OCI-LY7 (cell line): ENCODE measurements around the gene PTEN. TPM values are rescaled to one million over a fixed set of nuclear protein-coding genes. Genes with fewer than 3 reads are reported as not detected.

ENCODE experiments used
- BruUV-seq: library from RNA; stranded (reverse); fragments of 400-500 nt; replicated peaks from 2 replicates; lab custom pipeline; 2021; lab: Mats Ljungman, UMichigan
- CTCF ChIA-PET: fragments of 300-600 bp; sonication (Branson Sonifier 250); formaldehyde crosslinking; loops from one replicate; lab custom pipeline; 2022; ENCODE audit warnings: antibody characterized with exemption; ENCODE audit not compliant: unreplicated experiment; lab: Charles Lee
- POLR2A ChIA-PET: fragments of 300-600 bp; sonication (Branson Sonifier 250); formaldehyde crosslinking; loops from one replicate; lab custom pipeline; 2022; ENCODE audit warnings: antibody characterized with exemption; lab: Charles Lee
- DNase-seq: peaks from one replicate; pipeline ENCODE4 v3.0.0-alpha.2; 2015; ENCODE audit warnings: low spot score
- H2AFZ ChIP-seq: fragments of 200-600 bp; sonication (generic), shearing (Covaris generic); 2 replicates; pipeline ENCODE4 v1.6.1; 2014; ENCODE audit warnings: mild to moderate bottlenecking, antibody characterized with exemption, low read length, moderate library complexity
- H3K27ac ChIP-seq: fragments of 200-600 bp; sonication (generic); 2 replicates; pipeline ENCODE4 v1.5.1; 2014; ENCODE audit warnings: mixed run types, low read depth, mild to moderate bottlenecking, moderate library complexity, low read length, inconsistent platforms; ENCODE audit not compliant: poor library complexity, severe bottlenecking
- H3K36me3 ChIP-seq: fragments of 200-600 bp; sonication (generic); 2 replicates; pipeline ENCODE4 v1.6.1; 2014; ENCODE audit warnings: mild to moderate bottlenecking, antibody characterized with exemption, low read length, moderate library complexity, mixed read lengths; ENCODE audit not compliant: insufficient read depth
- H3K4me1 ChIP-seq: fragments of 200-600 bp; sonication (generic); 2 replicates; pipeline ENCODE4 v1.5.1; 2014; ENCODE audit warnings: mild to moderate bottlenecking, low read length; ENCODE audit not compliant: insufficient read depth, poor library complexity, severe bottlenecking
- H3K4me2 ChIP-seq: fragments of 200-600 bp; sonication (generic); 2 replicates; pipeline ENCODE4 v1.6.1; 2014; ENCODE audit warnings: mild to moderate bottlenecking, low read length
- H3K4me3 ChIP-seq: fragments of 200-600 bp; sonication (generic); 2 replicates; pipeline ENCODE4 v1.5.1; 2014; ENCODE audit warnings: mild to moderate bottlenecking, low read depth, low read length; ENCODE audit not compliant: poor library complexity, severe bottlenecking
- H3K79me2 ChIP-seq: fragments of 200-600 bp; sonication (generic); 2 replicates; pipeline ENCODE4 v1.6.1; 2016; ENCODE audit warnings: low read depth, mild to moderate bottlenecking, low read length, moderate library complexity, mixed read lengths; ENCODE audit not compliant: insufficient read depth
- H3K9me2 ChIP-seq: fragments of 200-600 bp; sonication (generic); 2 replicates; pipeline ENCODE4 v1.6.1; 2016; ENCODE audit warnings: mild to moderate bottlenecking, low read length, mixed read lengths; ENCODE audit not compliant: insufficient read depth
- H3K9me3 ChIP-seq: fragments of 200-600 bp; sonication (generic); 2 replicates; pipeline ENCODE4 v1.6.1; 2014; ENCODE audit warnings: mild to moderate bottlenecking, mixed run types, low read length, mixed read lengths
- H4K20me1 ChIP-seq: fragments of 200-600 bp; sonication (generic); 2 replicates; pipeline ENCODE4 v1.6.1; 2014; ENCODE audit warnings: mild to moderate bottlenecking, antibody characterized with exemption, low read length, moderate library complexity, mixed read lengths; ENCODE audit not compliant: insufficient read depth
- CTCF ChIP-seq: fragments of 200-600 bp; sonication (generic); conservative IDR thresholded peaks from 2 replicates; pipeline ENCODE4 v1.5.1; 2014; ENCODE audit warnings: mild to moderate bottlenecking, antibody characterized with exemption, low read length, moderate library complexity, mixed read lengths
- EZH2phosphoT487 ChIP-seq: fragments of 200-600 bp; sonication (generic); IDR thresholded peaks from 2 replicates; pipeline ENCODE4 v1.6.1; 2018; ENCODE audit warnings: low read depth, borderline replicate concordance, mild to moderate bottlenecking, mixed run types, antibody characterized with exemption, low read length, moderate library complexity, mixed read lengths
- intact Hi-C: fragments of 100-400 bp; cut with micrococcal nuclease; formaldehyde crosslinking; loops from one replicate; pipeline ENCODE4 v1.10.0; 2022; ENCODE audit not compliant: unreplicated experiment
- total RNA-seq, 2 experiments: library from RNA; depleted of rRNA in 1 of 2; stranded (reverse); fragments of >200 nt in 1 of 2; shearing (Covaris generic) in 1 of 2; gene quantifications; 2 replicates each; pipeline ENCODE4 v1.2.3, GENCODE V29; 2014 to 2022

Gene PTEN
- total RNA-seq, 2 experiments from 2014 or later, result 135 to 173 TPM

- no TSS peak for BruUV-seq
- ChIA-PET POLR2A (interaction anchor here (1.1 to 6.9 kb wide), 12 partner anchors 12 to 532 kb away, joined by 3 to 134 read pairs (median 11); no protein-coding TSS in a partner anchor), CTCF (interaction anchor here (3.2 kb wide), 2 partner anchors 254 to 528 kb away, joined by 12 to 36 read pairs; no protein-coding TSS in a partner anchor)
- no peaks in the 10 kb centered on the region for H3K9me3 ChIP-seq
- peak; percentile 84 for DNase-seq
- H2AFZ ChIP-seq, result peak overlapping the region; percentile 64; the same call in 1 of the 2 replicates
- peak overlapping the region; percentile 96 for H3K4me3 ChIP-seq
- peak overlapping the region; percentile 94 for H3K27ac ChIP-seq
- H3K4me1 ChIP-seq, result peaks cover 19% of the 10 kb centered on the region
- intact Hi-C loops, result loop anchor here (1.0 to 5.0 kb wide), 7 partner anchors 204 to 693 kb away; no protein-coding TSS in a partner anchor
- TF ChIP-seq CTCF, result peak; percentile 92
- no peak for TF ChIP-seq EZH2phosphoT487
- peak overlapping the region; percentile 82 for H3K4me2 ChIP-seq
- peaks cover 10% of the 10 kb centered on the region for H4K20me1 ChIP-seq
- peaks cover 38% of the 10 kb centered on the region for H3K79me2 ChIP-seq
- H3K36me3 ChIP-seq, result peaks cover 11% of the 10 kb centered on the region
- H3K9me2 ChIP-seq, result no peaks in the 10 kb centered on the region
Observed at GRCh38 chr10:87860156-87860795, 3.1 kb upstream of the PTEN start.

- TF ChIP-seq EZH2phosphoT487, result no peak
- no peak; the same call in 1 of the 2 replicates for TF ChIP-seq CTCF
- intact Hi-C loops, result loop anchor here (1.0 to 5.0 kb wide), 7 partner anchors 205 to 692 kb away; no protein-coding TSS in a partner anchor
- H3K9me3 ChIP-seq, result no peaks in the 10 kb centered on the region
- peaks cover 19% of the 10 kb centered on the region for H3K4me1 ChIP-seq
- peaks cover 16% of the 10 kb centered on the region for H4K20me1 ChIP-seq
- peaks cover 44% of the 10 kb centered on the region for H3K79me2 ChIP-seq
- H3K36me3 ChIP-seq, result peaks cover 17% of the 10 kb centered on the region
- no peaks in the 10 kb centered on the region for H3K9me2 ChIP-seq
- H3K4me2 ChIP-seq, result peak overlapping the region; percentile 82
- H2AFZ ChIP-seq, result peak overlapping the region; percentile 64; the same call in 1 of the 2 replicates
- peak; percentile 30 for DNase-seq
- BruUV-seq, result TSS peak; percentile 68
- H3K4me3 ChIP-seq, result peak overlapping the region; percentile 96
- POLR2A ChIA-PET, result interaction anchor here (0.7 to 6.9 kb wide), 22 partner anchors 10 to 1028 kb away, joined by 3 to 134 read pairs (median 6); no protein-coding TSS in a partner anchor
- CTCF ChIA-PET, result interaction anchor here (0.9 to 3.2 kb wide), 5 partner anchors 116 to 531 kb away, joined by 3 to 36 read pairs (median 8); no protein-coding TSS in a partner anchor
- peak overlapping the region; percentile 94 for H3K27ac ChIP-seq
Observed at GRCh38 chr10:87860816-87861403, 2.5 kb upstream of the PTEN start.
